OCI-LY1 (cell line): ENCODE data around the gene GSTO1.

ENCODE experiments used
- H2AFZ ChIP-seq: fragments of 200-600 bp; sonication (generic), shearing (Covaris generic); 2 replicates; pipeline ENCODE4 v1.6.0; 2014; ENCODE audit warnings: antibody characterized with exemption, mild to moderate bottlenecking, low read length
- H3F3A ChIP-seq: fragments of 200-600 bp; sonication (generic), shearing (Covaris generic); 2 replicates; pipeline ENCODE4 v1.6.0; 2014; ENCODE audit warnings: mild to moderate bottlenecking, antibody characterized with exemption, low read length, moderate library complexity; ENCODE audit not compliant: insufficient read depth
- H3K27ac ChIP-seq: fragments of 200-600 bp; sonication (generic); 2 replicates; pipeline ENCODE4 v1.5.1; 2014; ENCODE audit warnings: low read length, mixed run types, mild to moderate bottlenecking, low read depth; ENCODE audit not compliant: poor library complexity, severe bottlenecking
- H3K27me3 ChIP-seq: fragments of 200-600 bp; sonication (generic); 2 replicates; pipeline ENCODE4 v1.6.0; 2014; ENCODE audit warnings: antibody characterized with exemption, mild to moderate bottlenecking, low read length, moderate library complexity; ENCODE audit not compliant: insufficient read depth
- H3K36me3 ChIP-seq: fragments of 200-600 bp; sonication (generic); 2 replicates; pipeline ENCODE4 v1.6.1; 2014; ENCODE audit warnings: mild to moderate bottlenecking, antibody characterized with exemption, low read length, moderate library complexity, mixed read lengths; ENCODE audit not compliant: insufficient read depth
- H3K4me1 ChIP-seq: fragments of 200-600 bp; sonication (generic); 2 replicates; pipeline ENCODE4 v1.5.1; 2014; ENCODE audit warnings: mild to moderate bottlenecking, low read length, moderate library complexity; ENCODE audit not compliant: insufficient read depth, severe bottlenecking
- H3K4me2 ChIP-seq: fragments of 200-600 bp; sonication (generic), shearing (Covaris generic); 2 replicates; pipeline ENCODE4 v1.6.1; 2014; ENCODE audit warnings: low read length
- H3K4me3 ChIP-seq: fragments of 200-600 bp; sonication (generic); 2 replicates; pipeline ENCODE4 v1.5.1; 2014; ENCODE audit warnings: low read length, low read depth, mild to moderate bottlenecking, mixed read lengths; ENCODE audit not compliant: poor library complexity, severe bottlenecking
- H3K79me2 ChIP-seq: fragments of 200-600 bp; shearing (Covaris generic); 2 replicates; pipeline ENCODE4 v1.6.1; 2016; ENCODE audit warnings: mixed run types, low read length, mixed read lengths; ENCODE audit not compliant: insufficient read depth
- H3K9ac ChIP-seq: fragments of 200-600 bp; sonication (generic), shearing (Covaris generic); 2 replicates; pipeline ENCODE4 v1.6.1; 2014; ENCODE audit warnings: mild to moderate bottlenecking, low read length, mixed read lengths
- H3K9me2 ChIP-seq: fragments of 200-600 bp; sonication (generic), shearing (Covaris generic); 2 replicates; pipeline ENCODE4 v1.6.1; 2014; ENCODE audit warnings: low read depth, mild to moderate bottlenecking, low read length, mixed read lengths
- H3K9me3 ChIP-seq: fragments of 200-600 bp; shearing (Covaris generic); 2 replicates; pipeline ENCODE4 v1.6.1; 2014; ENCODE audit warnings: low read length, mixed read lengths
- H4K20me1 ChIP-seq: fragments of 200-600 bp; sonication (generic), shearing (Covaris generic); 2 replicates; pipeline ENCODE4 v1.6.0; 2016; ENCODE audit warnings: mild to moderate bottlenecking, low read length; ENCODE audit not compliant: insufficient read depth
- CTCF ChIP-seq: fragments of 200-600 bp; sonication (generic), shearing (Covaris generic); IDR thresholded peaks from 2 replicates; pipeline ENCODE4 v1.5.1; 2017; ENCODE audit warnings: mild to moderate bottlenecking, antibody characterized with exemption, low read length, moderate library complexity, mixed read lengths
- EZH2 ChIP-seq: fragments of 200-600 bp; sonication (generic), shearing (Covaris generic); IDR thresholded peaks from 2 replicates; pipeline ENCODE4 v1.8.0; 2017; ENCODE audit warnings: borderline replicate concordance, mixed run types, mild to moderate bottlenecking, antibody characterized with exemption, low read length, moderate library complexity, mixed read lengths

GSTO1 gene

GRCh38 chr10:104255311-104255981 is 754 bp downstream of the GSTO1 start:
- no peaks in the 10 kb centered on the region for H4K20me1 ChIP-seq
- H3K36me3 ChIP-seq, result peaks cover 21% of the 10 kb centered on the region
- peak overlapping the region; percentile 74 for H3K9ac ChIP-seq
- no peaks in the 10 kb centered on the region for H3F3A ChIP-seq
- H3K4me2 ChIP-seq, result peak overlapping the region; percentile 63
- no peak overlapping the region for H3K27ac ChIP-seq
- no peaks in the 10 kb centered on the region for H3K27me3 ChIP-seq
- TF ChIP-seq CTCF, result no peak
- no peak for TF ChIP-seq EZH2
- H3K4me1 ChIP-seq, result peaks cover 13% of the 10 kb centered on the region
- H3K9me3 ChIP-seq, result no peaks in the 10 kb centered on the region
- H3K4me3 ChIP-seq, result peak overlapping the region; percentile 68
- no peak overlapping the region for H2AFZ ChIP-seq
- H3K79me2 ChIP-seq, result no peaks in the 10 kb centered on the region; the same call in 1 of the 2 replicates
- no peaks in the 10 kb centered on the region for H3K9me2 ChIP-seq

- TF ChIP-seq EZH2, result no peak
- TF ChIP-seq CTCF, result no peak
- H3K79me2 ChIP-seq, result no peaks in the 10 kb centered on the region; the same call in 1 of the 2 replicates
Measured at GRCh38 chr10:104256335-104256961, 1.8 kb downstream of the GSTO1 start.

GRCh38 chr10:104257235-104257634 is 2.5 kb downstream of the GSTO1 start:
- peaks cover 35% of the 10 kb centered on the region for H3K36me3 ChIP-seq

More at GRCh38 chr10:104256335-104256961, 1.8 kb downstream of the GSTO1 start:
- Histone ChIP-seq H3K4me3 (peak overlapping the region; percentile 68), H3K9me3 (no peaks in the 10 kb centered on the region), H3K4me2 (peak overlapping the region; percentile 63; the same call in 1 of the 2 replicates), H3K36me3 (peaks cover 27% of the 10 kb centered on the region), H3K27me3 (no peaks in the 10 kb centered on the region), H3F3A (no peaks in the 10 kb centered on the region), H3K9me2 (no peaks in the 10 kb centered on the region), H3K9ac (no peak overlapping the region), H4K20me1 (no peaks in the 10 kb centered on the region), H2AFZ (no peak overlapping the region), H3K4me1 (peaks cover 13% of the 10 kb centered on the region), H3K27ac (no peak overlapping the region)

More at GRCh38 chr10:104257235-104257634, 2.5 kb downstream of the GSTO1 start:
- no peaks in the 10 kb centered on the region for H3K9me2 ChIP-seq
- H3K9ac ChIP-seq, result no peak overlapping the region
- H3K4me1 ChIP-seq, result peaks cover 13% of the 10 kb centered on the region
- no peaks in the 10 kb centered on the region for H3F3A ChIP-seq
- H2AFZ ChIP-seq, result no peak overlapping the region
- TF ChIP-seq EZH2, result no peak
- TF ChIP-seq CTCF, result no peak
- no peak overlapping the region for H3K4me3 ChIP-seq
- no peaks in the 10 kb centered on the region for H3K27me3 ChIP-seq
- H3K9me3 ChIP-seq, result no peaks in the 10 kb centered on the region
- no peaks in the 10 kb centered on the region for H4K20me1 ChIP-seq
- H3K4me2 ChIP-seq, result no peak overlapping the region
- H3K27ac ChIP-seq, result no peak overlapping the region
- no peaks in the 10 kb centered on the region; the same call in 1 of the 2 replicates for H3K79me2 ChIP-seq
